ENCODE results near the gene ZNF579. TPM values are rescaled to one million over a fixed set of nuclear protein-coding genes. Genes with fewer than 3 reads are reported as not detected.

ZNF579 gene
- total and polyA plus RNA-seq, 2 donors (not counting 3 experiments of a cell fraction or from before 2014, with no cell fraction given) = 11.6 to 15.7 TPM

GRCh38 chr19:55544014-55544413, 36.6 kb downstream of the ZNF579 start:
- DNase-seq (ENCODE audit: low read depth, low spot score) (no peak), FAIRE-seq (no peak)
- no TSS peak for BruUV-seq (replicated peaks)
- Histone ChIP-seq H3K27me3 (ENCODE audit: control insufficient read depth in 2 of 2, insufficient read depth in 2 of 2, low read length in 2 of 2) (no peaks in the 10 kb centered on the region), H3K27ac (ENCODE audit: insufficient read depth, low read depth, low read length) (no peak overlapping the region), H2AFZ (ENCODE audit: low read depth, low read length) (no peak overlapping the region), H3K9me1 (replicated peaks; ENCODE audit: control insufficient read depth, extremely low read depth, insufficient read depth, low read length) (no peaks in the 10 kb centered on the region), H3K4me2 (ENCODE audit: insufficient read depth, low read length) (no peak overlapping the region), H3K9me3 (replicated peaks; ENCODE audit: control insufficient read depth, insufficient read depth, low read length) (no peaks in the 10 kb centered on the region), H3K9ac (replicated peaks; ENCODE audit: extremely low read depth, insufficient read depth, low read length) (no peak overlapping the region), H3K36me3 (ENCODE audit: control insufficient read depth in 2 of 2, extremely low read depth in 1 of 2, insufficient read depth in 2 of 2, low read length in 2 of 2) (no peaks in the 10 kb centered on the region), H4K20me1 (replicated peaks; ENCODE audit: control insufficient read depth, extremely low read depth, insufficient read depth, low read length) (no peaks in the 10 kb centered on the region), H3K4me1 (ENCODE audit: control insufficient read depth, extremely low read depth, insufficient read depth, low read length) (peaks cover 21% of the 10 kb centered on the region), H3K79me2 (ENCODE audit: control insufficient read depth, insufficient read depth, low read length) (no peaks in the 10 kb centered on the region), H3K4me3 (replicated peaks in 1 of 3; ENCODE audit: insufficient read depth in 1 of 3, low read depth in 1 of 3, low read length in 3 of 3) (no peak overlapping the region)
- dilution Hi-C loops (cut with MboI; ENCODE audit: extremely low pct_ligation_motif_present, low sequenced_read_pairs) (no loop called here), intact Hi-C loops (cut with micrococcal nuclease) (no loop called here)
- TF ChIP-seq FOS (IDR thresholded peaks at IDR 0.05; ENCODE audit: borderline replicate concordance, insufficient read depth, low read length) (no peak), EZH2 (IDR thresholded peaks at IDR 0.05; ENCODE audit: borderline replicate concordance, low read depth, low read length, severe bottlenecking) (no peak), POLR2A (IDR thresholded peaks at IDR 0.05; ENCODE audit: low read depth, low read length) (no peak), GATA2 (IDR thresholded peaks at IDR 0.05; ENCODE audit: insufficient read depth, insufficient read length, low read depth, low read length) (no peak), POLR2AphosphoS5 (IDR thresholded peaks at IDR 0.05; ENCODE audit: insufficient read depth, low read depth, low read length) (no peak), MYC (IDR thresholded peaks at IDR 0.05; ENCODE audit: low read depth, low read length) (no peak), JUN (IDR thresholded peaks at IDR 0.05; ENCODE audit: borderline replicate concordance, insufficient read depth, insufficient read length, low read depth) (no peak)
- TF ChIP-seq, protein P1, sequence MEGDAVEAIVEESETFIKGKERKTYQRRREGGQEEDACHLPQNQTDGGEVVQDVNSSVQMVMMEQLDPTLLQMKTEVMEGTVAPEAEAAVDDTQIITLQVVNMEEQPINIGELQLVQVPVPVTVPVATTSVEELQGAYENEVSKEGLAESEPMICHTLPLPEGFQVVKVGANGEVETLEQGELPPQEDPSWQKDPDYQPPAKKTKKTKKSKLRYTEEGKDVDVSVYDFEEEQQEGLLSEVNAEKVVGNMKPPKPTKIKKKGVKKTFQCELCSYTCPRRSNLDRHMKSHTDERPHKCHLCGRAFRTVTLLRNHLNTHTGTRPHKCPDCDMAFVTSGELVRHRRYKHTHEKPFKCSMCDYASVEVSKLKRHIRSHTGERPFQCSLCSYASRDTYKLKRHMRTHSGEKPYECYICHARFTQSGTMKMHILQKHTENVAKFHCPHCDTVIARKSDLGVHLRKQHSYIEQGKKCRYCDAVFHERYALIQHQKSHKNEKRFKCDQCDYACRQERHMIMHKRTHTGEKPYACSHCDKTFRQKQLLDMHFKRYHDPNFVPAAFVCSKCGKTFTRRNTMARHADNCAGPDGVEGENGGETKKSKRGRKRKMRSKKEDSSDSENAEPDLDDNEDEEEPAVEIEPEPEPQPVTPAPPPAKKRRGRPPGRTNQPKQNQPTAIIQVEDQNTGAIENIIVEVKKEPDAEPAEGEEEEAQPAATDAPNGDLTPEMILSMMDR (IDR thresholded peaks at IDR 0.05; ENCODE audit: extremely low read depth in 1 of 2, insufficient read depth in 1 of 2, low read depth in 1 of 2, low read length in 2 of 2) = no peak
- TF ChIP-seq, protein P2, sequence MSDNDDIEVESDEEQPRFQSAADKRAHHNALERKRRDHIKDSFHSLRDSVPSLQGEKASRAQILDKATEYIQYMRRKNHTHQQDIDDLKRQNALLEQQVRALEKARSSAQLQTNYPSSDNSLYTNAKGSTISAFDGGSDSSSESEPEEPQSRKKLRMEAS (IDR thresholded peaks at IDR 0.05; ENCODE audit: insufficient read depth, insufficient read length) = no peak
- ChIA-PET CTCF (no interaction called here), POLR2A (interaction anchor here (0.5 kb wide), 1 partner anchor 81 kb away, joined by 5 read pairs; the partner anchor contains the start of gene ZNF784)
